SW 1271 (cell line): ENCODE results near the gene ATG9B.
"Not testable (repeated sequence)": the region's sequence is repeated elsewhere in the genome, so short reads cannot be mapped to it uniquely, and the experiment has no call there.

Experiments used
- DNase-seq, 2 experiments: peaks; one replicate each; lab custom pipeline; 2025; lab: John Stamatoyannopoulos, UW

ATG9B gene

GRCh38 chr7:151058781-151059366 is 34.6 kb upstream of the ATG9B start:
- no peak for DNase-seq

GRCh38 chr7:151057989-151058780 is 33.9 kb upstream of the ATG9B start:
- peak; percentile 99 for DNase-seq

- no peak for DNase-seq
Measured at GRCh38 chr7:151057506-151057988, 33.3 kb upstream of the ATG9B start, which contains the start of gene CDK5. CDK5 (minus strand) TSS chr7:151057897; CDS start chr7:151057848, 49 bp downstream.

GRCh38 chr7:151056666-151057505 is 32.6 kb upstream of the ATG9B start:
- DNase-seq, result no peak

- DNase-seq, result no peak
Measured at GRCh38 chr7:151056283-151056665, 32.0 kb upstream of the ATG9B start.

GRCh38 chr7:151053751-151054150 is 29.5 kb upstream of the ATG9B start:
- no peak for DNase-seq

GRCh38 chr7:151053096-151053495 is 28.8 kb upstream of the ATG9B start:
- no peak for DNase-seq

- no peak for DNase-seq
Measured at GRCh38 chr7:151051108-151051507, 26.8 kb upstream of the ATG9B start.

GRCh38 chr7:151048911-151049463 is 24.7 kb upstream of the ATG9B start:
- no peak for DNase-seq

GRCh38 chr7:151047976-151048815 is 23.9 kb upstream of the ATG9B start, which contains the start of gene ASIC3:
ASIC3 (plus strand) TSS chr7:151048531; CDS start chr7:151048886, 355 bp downstream.
- no peak for DNase-seq

- no peak for DNase-seq
Measured at GRCh38 chr7:151046603-151047573, 22.6 kb upstream of the ATG9B start.

GRCh38 chr7:151045967-151046366 is 21.7 kb upstream of the ATG9B start:
- no peak for DNase-seq

- no peak for DNase-seq
Measured at GRCh38 chr7:151045262-151045661, 21.0 kb upstream of the ATG9B start.

- no peak for DNase-seq
Measured at GRCh38 chr7:151043959-151044358, 19.7 kb upstream of the ATG9B start.

- DNase-seq, result not testable (repeated sequence)
Measured at GRCh38 chr7:151043449-151043848, 19.2 kb upstream of the ATG9B start.

GRCh38 chr7:151040616-151041375 is 16.5 kb upstream of the ATG9B start:
- DNase-seq, result no peak

- DNase-seq, result no peak
Measured at GRCh38 chr7:151039850-151040548, 15.7 kb upstream of the ATG9B start.
